NCI-H146 treated with DMSO at 0.1 percent for 48 hours (cell line): ENCODE data around the gene TRMT1.

ENCODE experiments used
- DNase-seq: peaks from one replicate; lab custom pipeline; 2025; ENCODE audit not compliant: unreplicated experiment; lab: John Stamatoyannopoulos, UW

TRMT1 gene

DNA sequence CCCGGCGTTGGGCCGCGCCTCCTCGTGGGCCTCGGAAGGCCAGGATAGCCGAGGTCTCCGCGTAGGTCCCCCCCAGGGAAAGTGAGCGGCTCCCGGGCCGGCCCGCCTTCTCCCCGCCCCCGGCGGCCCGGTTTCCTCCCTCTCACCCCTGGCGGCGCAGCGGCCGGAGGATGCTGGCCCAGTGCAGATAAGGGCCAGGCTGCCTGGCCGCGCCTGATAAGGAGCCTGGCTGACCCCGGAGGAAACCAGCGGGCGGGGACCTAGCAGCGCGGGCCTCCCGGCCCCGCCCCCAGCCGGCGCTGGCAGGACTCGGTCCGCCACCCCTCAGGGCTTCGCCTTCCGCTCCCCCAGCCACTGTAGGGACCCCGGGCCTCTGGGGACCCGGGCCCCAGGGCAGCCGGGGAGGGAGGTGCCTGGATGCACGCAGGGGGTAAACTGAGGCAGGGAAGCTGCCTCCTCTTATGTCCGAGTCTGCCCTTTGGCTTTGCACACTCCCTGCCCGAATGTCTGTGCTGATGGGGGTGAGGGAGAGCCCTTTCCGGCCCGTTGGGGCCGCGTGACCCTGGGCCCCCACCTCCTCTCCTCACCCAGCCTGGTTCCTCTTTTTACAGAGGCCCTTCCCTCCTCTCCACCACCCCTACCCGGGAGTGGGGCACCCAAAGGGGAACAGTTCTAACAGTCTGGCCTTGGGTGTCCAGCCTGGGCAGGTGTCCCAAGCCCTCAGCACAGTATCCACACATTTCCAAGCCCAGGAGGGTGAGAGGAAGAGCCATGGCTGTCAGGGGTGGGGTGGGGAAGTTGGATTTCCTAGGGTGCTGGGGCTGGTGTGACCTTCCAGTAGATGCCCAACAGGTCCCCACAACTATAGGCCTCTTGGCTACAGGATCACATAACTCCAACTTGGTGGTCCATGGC, 13.6 kb downstream of the TRMT1 start, which contains the start of gene LYL1:
Gene LYL1, minus strand, starts transcription at position 193 of the 915 bp plus-strand sequence. CDS start 1,687 bp downstream, outside the sequence.
- DNase-seq: no peak

DNA sequence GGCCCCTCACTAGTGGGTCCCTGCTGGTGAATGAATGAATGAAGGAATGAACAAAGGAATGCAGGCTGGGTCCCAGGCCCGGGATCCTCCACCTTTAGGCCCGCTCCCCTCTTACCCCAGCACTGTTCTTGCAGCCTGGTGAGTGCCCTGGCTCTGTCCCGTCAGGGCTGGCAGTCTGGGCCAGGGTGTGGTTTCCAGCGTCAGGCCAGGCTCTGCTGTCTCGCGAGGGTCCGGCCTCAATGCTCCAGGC, 14.2 kb downstream of the TRMT1 start:
- DNase-seq: no peak

DNA sequence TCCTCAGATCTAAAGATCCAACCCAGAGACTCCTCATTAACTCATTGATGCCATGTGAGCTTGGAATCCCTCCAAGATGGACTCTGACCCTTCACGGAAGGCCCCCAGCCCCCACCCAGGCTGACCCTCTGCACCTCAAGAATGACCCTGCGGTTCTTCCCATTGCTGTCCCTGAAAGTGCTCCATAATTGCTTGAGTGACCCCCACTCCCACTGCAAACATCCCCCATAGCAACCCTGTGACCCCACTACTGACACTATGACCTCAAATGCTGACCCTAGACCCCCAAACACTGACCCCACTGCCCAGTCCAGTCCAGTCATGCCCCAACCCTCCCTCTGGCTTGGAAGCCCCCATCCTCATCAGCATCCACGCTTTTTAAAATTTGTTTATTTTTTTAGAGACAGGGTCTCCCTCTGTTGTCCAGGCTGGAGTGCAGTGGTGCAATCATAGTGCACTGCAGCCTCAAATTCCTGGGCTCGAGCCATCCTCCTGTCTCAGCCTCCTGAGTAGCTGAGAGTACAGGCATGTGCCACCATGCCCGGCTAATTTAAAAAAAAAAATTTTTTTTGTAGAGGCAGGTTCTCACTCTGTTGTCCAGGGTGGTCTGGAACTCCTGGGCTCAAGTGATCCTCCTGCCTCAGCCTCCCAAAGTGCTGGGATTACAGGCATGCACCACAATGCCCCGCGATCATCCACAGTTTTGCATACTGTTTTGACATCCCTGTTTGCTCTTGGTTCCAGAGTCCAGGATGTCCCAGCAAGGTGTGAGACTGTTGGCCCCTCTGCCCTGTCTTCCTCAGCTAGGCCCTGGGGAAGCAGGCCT, 14.7 kb downstream of the TRMT1 start:
- DNase-seq: no peak

DNA sequence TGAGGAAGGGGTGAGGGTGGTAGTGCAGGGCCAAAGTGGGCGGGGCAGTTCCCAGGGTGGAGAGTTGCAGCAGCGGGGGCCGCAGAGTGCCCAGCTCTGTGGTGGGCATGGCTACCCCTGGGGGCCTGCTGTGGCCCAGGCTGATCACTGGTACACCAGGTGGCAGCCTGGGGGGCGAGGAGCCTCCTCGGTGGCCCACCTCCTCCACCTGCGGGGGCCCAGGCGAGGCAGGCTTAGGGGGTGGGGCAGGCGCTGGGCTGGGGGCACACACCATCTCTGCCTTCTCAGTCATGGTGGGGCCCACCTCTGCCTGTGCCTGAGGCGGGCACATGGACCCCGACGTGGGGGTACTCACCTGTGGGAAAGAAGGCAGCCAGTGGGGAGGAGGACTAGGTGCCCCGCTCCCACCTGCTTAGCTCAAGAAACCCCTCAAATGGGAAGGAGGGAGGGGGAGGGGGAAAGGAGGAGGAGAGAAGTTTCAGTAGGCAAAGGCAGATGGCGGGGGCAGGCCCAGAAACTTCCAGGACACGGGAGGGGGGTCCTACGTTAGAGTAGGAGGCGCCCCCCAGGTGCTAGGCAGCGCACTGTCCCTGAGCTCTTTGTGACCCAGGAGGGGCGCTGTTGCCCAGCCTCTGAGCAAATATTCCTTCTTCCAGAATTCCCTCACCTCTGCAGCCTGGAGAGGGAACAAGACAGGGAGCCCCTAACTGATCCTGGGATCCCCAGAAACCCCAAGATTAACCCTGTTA, 15.5 kb downstream of the TRMT1 start:
- DNase-seq: no peak

DNA sequence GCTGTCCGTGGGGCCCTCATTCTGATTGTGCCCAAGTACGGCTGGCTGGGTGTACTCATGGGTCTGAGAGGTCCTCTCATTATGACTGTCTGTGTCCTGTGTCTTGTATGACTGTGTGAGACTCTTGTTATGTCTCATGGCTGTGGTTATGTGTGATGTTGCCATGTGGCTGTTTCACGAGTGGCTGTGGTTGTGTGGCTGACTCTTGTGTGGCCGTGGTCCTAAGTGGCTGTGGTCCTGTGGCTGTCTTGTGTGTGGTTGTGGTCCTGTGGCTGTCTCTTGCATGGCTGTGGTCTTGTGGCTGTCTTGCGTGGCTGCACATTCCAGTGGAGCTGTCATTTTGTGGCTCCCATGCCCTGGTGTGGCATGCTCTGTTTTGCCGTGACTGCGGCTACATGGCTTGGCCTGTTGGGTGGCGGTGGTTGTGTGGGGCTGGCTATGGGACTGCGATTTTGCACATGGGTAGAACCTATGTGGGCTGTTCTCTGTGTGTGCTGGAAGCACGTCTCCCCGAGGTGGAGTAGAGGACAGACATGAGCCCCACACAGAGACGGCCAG, 16.4 kb downstream of the TRMT1 start:
- DNase-seq: no peak

DNA sequence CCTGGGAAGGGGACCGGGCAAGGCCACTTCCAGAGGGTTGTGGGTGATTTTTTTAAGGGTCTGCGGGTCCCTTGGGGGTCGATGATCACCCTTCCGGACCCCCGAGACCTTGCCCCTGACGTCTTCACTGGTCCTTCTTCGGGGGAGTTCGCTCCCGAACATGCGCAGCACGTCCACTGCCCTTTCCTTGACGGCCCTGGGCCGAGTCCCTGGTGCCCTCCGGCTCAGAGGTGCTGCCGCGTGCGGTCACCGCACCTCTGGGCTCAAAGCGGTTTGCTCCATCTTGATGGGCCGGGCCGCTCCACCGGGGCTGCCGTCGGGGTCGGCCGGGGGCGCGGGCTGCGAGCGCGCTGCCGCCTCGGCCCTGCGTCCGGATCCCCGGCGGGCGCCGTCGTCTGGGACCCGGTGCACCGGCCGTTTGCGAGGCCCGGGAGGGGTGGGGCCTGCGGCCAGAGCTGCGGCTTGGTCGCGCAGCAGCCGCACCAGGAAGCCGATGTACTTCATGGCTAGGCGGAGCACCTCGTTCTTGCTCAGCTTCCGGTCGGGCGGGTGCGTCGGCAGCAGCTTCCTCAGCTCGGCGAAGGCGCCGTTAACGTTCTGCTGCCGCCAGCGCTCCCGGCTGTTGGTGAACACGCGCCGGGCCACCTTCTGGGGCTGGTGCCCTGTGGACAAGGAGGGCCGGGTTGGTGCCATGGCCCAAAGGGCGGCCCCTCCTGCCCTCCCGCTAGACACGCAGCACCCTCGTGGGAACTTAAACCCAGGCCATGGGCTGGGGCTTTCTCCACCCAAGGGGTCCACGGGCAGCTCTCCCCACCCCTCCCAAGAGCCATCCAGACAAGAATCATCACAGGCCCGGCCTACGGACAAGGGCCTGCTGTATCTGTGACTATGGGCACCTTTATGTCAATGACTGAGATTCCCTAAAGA, 17.2 kb downstream of the TRMT1 start:
- DNase-seq: no peak

DNA sequence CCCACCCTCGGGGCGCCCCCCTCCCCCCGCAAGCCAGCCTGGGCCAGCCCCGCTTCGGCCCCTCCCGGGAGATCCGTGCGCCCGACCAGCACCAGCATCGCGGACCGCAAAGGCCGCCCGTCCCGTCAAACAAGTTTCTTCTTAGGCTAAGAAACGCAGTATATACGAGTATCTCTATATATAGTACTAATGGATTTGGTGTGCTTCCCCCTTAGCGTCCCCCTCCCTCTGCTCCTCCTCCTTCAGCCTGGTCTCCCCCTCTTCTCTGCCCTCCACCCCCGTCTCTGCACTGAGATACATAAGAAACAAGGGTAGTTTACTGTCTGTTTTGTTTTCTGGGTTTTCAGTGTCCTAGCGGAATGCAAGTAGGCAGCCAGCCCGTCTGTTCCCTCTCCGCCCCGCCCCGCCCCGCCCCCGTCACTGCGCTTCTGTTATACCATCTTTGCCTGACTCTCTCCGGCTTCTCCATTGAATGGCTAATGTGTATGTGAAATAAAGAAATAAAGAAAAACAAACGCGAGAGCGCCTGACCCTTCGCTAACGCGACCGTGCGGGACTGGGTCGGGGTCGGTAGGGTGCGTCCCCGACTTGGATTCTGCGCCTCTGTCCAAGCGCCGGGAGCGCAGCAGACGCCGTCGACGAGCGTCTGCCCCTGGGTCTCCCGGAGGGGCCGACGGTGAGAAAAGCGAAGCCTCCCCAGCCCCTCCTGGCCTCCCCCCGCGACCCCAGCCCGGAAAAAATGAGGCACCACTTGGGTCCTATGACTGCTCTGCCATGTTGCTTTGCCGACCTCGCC, 18.1 kb downstream of the TRMT1 start:
- DNase-seq: no peak

DNA sequence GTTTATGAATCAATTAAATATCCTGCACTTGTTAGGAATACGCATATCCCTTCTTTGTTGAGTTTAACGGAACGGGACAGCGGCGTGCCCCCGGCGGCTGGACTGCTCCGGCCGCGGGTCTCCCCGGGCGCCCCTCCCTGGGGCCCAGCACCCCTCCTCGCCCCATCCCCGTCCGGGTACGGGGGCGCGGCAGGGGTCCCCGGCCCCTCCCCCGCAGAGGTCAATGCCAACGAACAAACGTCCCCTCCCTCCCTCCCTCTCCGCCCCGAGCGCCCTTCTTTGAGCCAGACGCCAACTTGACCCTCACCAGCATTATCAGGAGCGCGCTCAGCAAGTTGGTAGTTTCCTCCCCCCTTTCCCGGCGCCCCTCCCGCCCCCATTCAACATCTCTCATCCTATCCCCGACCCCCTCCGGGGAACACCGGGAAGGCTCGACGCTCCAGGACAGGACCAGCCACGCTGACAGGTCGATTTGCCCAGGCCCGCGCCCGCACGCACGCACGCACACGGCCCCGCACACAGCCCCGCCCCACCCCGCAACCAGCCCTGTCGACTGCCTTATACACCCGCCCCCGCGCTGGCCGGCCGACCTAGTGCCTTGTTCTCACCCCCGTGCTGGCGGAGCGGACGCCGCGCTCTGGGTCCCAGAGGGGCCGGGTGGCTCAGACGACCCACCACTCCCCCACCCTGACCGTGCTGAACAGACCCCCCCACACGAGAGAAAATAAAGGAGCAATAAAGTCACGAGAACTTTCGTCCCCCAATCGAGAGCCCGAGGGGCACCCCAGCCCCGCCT, 18.9 kb downstream of the TRMT1 start:
- no peak for DNase-seq

DNA sequence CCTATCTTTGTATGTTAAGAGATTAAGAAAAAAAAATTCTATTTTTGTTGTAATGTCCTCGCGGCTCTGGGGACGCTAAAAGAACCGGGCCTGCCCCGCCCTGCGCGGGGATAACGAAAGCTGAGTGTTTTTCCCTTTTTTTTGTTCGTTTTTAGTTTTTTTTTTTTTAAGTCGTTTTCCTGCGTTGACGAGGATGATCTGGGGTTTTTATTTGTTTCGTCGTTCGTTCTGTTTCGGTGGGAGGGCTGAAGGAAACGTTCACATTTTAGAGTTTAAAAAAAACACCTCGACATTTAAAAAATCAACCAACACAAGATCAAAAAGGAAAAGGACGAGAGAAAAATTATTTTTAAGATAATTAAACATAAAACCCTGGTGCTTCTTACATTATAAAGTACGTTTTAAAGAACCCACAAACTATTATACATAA, 19.5 kb downstream of the TRMT1 start:
- DNase-seq: no peak

DNA sequence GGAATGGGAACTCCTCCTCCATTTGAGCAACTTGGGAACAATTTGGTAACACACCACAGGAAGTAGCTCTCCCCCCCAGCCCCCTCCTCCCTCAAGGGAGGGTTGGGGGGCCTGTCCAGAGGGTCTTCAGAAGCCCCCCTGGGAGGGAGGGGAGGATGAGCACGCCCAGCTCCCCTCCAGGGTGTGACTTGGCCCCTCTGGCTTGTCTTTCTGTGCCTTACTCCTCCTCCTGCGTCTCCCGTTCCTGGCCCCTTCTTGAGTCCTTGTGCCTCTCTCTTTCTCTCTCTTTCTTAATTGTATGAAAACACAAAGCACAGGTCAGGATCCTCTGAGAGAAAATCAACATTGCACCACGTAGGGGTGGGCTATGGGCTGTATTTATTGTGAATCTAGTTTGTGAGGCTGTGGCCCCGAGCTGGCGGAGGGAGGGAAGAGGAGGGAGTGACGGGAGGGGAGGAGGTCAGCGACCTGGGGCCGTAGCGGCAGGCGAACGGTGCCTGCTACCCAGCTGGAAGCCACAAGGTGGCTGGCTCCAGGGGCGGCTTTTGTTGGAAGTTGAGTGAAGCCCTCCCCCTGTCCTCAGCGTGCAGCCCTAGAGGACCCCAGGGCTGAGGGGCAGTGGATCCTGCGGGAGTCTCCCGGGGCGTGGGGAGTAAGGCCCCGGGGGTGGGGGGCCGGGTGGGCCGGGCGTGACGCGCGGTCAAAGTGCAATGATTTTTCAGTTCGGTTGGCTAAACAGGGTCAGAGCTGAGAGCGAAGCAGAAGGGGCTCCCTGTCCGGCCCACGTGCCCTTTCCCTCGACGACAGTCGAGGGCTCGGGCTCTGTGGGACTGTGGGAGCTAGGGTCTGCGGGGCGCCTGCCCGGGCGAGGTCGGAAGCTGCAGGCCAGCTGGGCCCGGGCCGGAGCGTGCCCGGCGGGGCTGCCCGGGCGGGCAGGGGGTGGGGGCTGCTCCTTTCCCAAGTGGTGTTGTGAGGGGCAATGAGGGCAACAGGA, 20.3 kb downstream of the TRMT1 start:
- peak; percentile 52 for DNase-seq

DNA sequence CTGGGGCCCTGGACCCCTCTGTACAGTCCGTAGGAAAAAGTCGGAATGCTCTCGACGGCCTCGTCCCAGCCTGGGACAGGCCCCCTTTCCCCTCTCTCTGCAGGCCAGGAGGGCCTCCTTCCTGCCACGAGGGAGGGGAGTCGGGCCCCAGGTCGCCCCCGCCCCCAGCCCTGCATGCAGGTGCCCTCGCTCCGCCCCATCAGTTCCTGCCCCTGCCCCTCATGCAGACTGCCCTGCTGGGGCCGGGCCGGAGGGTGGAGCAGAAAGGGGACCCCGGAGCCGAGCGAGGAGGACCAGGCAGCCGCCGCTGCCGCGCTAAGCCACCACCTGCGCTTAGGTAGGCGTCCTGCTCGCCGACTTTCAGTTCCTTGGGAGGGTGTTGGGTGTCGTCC, 21.2 kb downstream of the TRMT1 start:
- peak; percentile 13 for DNase-seq

DNA sequence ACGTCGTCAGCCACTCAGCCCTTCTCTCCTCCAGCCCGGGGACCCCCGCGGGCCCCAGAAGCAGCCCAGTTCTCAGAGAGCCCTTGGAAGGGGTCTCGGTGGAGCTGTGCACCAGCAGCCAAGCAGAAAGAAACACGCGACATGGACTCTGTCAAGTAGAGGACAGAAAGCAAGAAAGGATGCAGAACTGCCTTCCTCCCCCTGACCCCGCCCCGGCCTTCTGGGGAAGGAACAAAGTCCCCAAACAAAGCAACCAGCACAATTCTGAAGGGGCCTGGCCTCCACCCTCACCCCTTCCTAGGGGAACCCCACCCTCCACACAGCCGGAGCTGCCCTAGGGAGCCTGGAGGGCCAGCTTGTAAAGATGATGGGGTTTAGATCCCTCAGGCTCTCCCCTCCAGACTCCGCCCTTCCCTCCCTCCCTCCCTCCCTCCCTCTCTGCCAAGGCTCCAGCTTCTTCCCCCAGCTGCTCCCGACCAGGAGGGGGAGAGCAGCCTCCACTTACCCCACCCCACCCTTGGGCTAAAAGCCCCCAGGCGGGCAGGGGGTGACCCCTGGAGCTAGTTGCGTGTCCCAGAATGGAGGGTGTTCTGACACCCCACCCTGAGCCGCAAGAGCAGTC, 21.7 kb downstream of the TRMT1 start:
- peak; percentile 11 for DNase-seq

DNA sequence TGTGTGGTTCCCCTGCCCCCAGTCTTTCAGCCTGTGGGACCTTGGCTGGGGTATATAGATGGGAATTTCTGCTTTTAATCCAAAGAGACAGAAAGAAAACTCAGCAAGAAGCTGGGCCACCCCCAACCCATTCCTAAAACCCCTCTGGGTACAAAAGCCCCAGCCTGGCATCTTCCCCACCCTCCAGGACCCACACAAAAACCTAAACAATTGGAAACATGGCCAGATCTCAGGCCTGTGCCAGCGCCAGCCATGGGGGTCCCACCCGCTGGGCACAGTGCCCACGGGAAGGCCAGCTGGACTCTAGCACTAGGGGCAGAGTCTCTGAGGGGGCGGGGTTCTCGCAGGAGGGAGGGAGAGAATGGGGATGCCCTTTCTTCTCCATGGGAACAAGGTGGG, 22.4 kb downstream of the TRMT1 start:
- DNase-seq: no peak

DNA sequence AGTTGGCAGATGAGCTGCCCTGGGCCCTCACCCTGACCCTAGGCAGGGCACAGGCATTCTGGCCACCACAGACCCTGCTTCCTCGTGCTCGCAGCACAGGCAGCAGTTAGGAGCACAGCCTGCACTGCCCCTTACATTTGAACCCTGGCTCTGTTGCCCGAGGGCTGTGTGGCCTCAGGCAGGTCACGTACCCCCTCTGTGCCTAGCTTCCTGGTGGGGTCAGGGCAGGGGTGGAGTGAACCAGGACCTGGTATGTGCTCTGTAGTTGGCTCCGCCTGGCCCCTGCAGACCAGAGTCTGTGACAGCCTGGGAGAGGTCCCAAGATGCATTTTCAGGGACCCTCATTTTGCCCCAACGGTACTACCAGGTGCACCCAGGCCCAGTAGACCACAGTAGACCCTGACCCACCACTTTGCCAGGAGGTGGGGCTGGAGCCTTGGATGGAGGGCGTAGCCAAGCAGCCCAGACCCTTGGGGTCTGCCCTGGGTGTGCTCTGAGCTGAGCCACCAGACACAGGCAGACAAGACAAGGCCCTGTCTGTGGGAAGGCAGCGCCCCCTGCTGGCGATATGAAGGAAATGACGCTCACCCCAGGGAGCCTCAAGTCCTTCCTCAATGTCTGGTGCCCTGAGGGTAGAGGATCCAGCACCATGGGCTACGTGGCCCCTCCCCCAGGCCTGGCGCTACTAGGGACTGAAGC, 23.0 kb downstream of the TRMT1 start:
- peak; percentile 89 for DNase-seq

DNA sequence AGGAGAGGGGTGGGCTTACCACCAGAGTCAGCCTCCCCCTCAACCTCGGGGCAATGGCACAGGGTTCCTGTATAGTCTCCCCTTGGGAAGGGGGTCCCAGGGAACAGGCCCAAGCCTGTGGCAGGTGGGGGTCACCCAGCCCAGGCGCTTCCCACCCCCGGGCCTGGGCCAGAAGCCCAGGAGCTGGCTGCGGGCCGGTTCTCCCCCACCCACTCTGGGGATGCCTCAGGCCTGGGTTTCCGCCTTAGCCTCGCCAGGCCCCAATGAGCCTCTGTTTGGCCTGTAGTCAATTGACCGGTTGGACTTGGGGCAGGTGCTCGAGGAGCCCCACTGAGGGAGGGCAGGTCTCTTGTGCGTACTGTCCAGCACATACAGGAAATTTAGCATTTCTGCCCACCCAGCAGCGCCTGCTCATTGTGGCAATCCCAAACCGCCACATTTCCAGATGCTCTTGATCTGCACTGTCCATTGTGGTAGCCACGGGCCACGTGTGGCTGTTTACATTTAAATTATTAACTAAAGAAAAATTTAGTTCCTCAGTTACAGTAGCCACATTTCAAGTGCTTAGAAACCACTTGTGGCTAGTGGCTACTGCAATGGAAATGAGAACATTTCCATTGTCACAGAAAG, 23.8 kb downstream of the TRMT1 start:
- DNase-seq: no peak

DNA sequence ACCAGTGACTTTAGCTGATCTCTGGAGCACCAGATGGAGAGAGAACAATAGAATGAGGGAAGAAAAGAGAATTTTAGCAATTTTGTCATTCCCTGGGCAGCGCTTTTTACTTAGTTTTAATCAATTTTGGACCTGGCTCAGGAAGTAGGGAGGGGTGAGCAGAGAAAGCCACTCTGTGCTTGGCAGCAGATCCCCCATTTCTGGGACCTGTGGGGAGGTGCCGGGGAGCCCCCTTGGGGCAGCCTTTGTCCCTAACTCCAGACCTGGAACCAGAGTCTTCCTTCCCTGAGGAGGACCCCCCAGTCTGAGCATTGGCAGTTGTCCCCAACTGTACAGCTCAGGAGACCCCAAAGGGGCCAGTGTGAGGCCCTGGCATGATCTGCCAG, 24.4 kb downstream of the TRMT1 start:
- no peak for DNase-seq
